ENCODE measurements around the gene ARPC2.

Gene ARPC2

GRCh38 chr2:218252509-218253231 is 35.7 kb downstream of the ARPC2 start:
- no peak overlapping the region for H3K4me3 ChIP-seq (ENCODE audit: low read length)
- TF ChIP-seq CTCF (conservative IDR thresholded peaks at IDR 0.05; ENCODE audit: low read depth, low read length), result no peak
- no peak for DNase-seq (ENCODE audit: low read depth)

DNA sequence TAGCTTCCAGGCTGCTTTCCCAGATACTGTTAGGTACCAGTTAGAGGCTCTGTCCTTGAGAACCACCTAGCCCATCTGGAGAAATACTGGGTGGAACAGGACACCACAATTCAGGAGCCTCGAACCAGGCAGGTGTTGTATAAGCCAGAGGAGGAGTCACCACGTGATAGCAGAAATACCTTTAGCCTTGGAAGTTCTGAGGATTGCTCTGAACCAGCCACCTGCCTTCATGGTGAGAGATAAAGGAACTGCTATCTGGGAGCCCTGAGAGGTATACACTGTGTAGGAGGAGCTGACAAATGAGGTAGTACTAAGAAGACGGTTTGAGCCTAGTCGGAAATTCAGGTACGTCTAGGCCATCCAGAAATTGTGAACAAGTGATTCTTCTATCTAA is 36.2 kb downstream of the ARPC2 start:
- TF ChIP-seq CTCF (conservative IDR thresholded peaks at IDR 0.05; ENCODE audit: low read depth, low read length), result no peak
- DNase-seq (ENCODE audit: low read depth), result no peak
- H3K4me3 ChIP-seq (ENCODE audit: low read length), result no peak overlapping the region

- TF ChIP-seq CTCF (conservative IDR thresholded peaks at IDR 0.05; ENCODE audit: low read depth, low read length), result no peak
- no peak overlapping the region for H3K4me3 ChIP-seq (ENCODE audit: low read length)
- no peak for DNase-seq (ENCODE audit: low read depth)
Observed at GRCh38 chr2:218255446-218255845, 38.5 kb downstream of the ARPC2 start.

GRCh38 chr2:218256612-218257350 is 39.8 kb downstream of the ARPC2 start:
- no peak for TF ChIP-seq CTCF (conservative IDR thresholded peaks at IDR 0.05; ENCODE audit: low read depth, low read length)
- no peak for DNase-seq (ENCODE audit: low read depth)
- no peak overlapping the region for H3K4me3 ChIP-seq (ENCODE audit: low read length)

DNA sequence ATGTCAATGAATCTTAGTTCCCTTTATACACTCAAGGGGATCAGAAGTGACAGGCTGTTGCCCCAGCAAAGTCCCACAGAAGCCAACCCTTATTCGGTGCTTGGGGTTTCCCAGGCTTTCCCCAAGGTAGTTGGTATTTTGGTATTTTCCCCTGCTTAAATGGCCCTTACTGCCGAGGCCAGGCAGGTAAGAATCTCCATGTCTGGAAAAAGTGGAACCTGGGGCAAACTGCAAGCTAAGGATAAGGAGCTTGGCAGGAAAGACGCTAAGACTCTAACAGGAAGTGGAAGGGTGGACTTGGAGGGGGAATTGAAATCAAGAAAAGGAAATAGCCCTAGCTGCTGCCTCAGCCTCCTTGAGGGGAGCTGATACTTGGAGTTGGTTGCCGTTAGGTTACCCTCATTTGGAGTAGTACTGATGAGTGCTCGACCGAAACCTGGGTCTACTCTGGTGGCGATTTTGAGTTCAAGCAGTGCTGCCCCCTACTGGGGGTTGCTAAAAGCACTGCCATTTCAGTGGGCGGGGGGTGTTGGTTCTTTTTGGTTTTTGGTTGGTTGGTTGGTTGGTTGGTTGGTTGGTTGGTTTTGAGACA is 40.5 kb downstream of the ARPC2 start:
- peak; percentile 72 for TF ChIP-seq CTCF (conservative IDR thresholded peaks at IDR 0.05; ENCODE audit: low read depth, low read length)
- DNase-seq (ENCODE audit: low read depth), result no peak
- no peak overlapping the region for H3K4me3 ChIP-seq (ENCODE audit: low read length)

DNA sequence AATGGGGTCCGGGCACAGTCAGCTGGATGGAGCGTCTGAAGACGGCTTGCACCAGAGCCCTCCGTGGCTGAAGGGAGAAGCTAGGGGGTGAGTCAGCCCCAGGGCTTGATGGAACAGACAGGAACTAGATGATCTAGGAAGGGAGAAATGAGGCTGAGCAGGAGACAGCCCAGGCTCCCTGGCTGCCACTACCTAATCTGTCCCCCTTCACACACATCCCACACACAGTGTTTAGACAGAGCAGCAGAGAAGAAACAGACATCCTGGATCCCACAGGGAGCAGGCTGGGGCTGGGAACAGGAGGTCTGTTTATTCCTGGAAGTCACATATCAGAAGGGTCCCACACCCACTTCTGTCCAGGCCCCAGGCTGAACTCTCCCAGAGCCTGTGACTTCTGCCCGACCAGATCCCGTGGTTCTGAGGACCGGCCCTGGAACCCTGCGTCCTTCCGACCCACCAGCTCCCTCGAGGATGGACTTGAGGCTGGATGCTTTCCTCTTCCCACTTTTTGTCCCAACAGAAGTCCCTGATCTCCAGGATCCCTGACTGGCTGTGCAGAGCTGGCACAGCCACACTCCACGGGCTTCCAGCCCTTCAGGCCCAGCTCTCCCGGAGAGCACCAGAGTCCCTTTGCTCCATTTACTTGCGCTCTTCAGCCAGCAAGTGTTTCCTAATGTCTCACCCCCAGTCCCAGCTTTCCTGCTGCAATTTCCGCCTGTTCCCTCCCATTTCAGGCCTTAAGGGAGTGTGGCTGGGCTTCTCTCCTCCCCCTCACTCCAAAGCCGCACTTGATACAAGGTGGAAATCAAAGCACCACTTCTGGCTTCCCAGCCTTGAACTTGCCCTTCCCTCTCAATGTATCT is 42.3 kb downstream of the ARPC2 start:
- TF ChIP-seq CTCF (conservative IDR thresholded peaks at IDR 0.05; ENCODE audit: low read depth, low read length), result no peak
- H3K4me3 ChIP-seq (ENCODE audit: low read length), result no peak overlapping the region
- no peak for DNase-seq (ENCODE audit: low read depth)

All from retinal pigment epithelial cell (primary cell).